ENCODE data around the gene YIF1A.
"Not testable (repeated sequence)": the region's sequence is repeated elsewhere in the genome, so short reads cannot be mapped to it uniquely, and the experiment has no call there.

The YIF1A gene

GRCh38 chr11:66312549-66313320, 23.8 kb upstream of the YIF1A start:
- Histone ChIP-seq H4K20me1 (ENCODE audit: insufficient read depth, low read length) (0 out of 2 replicates have a peak, but pooled peaks cover 2% of the 10 kb centered on the region), H3K27ac (ENCODE audit: low read length) (peak overlapping the region; percentile 84), H3K4me3 (ENCODE audit: low read depth in 1 of 2, low read length in 2 of 2) (peak overlapping the region; percentile 25 to 66; a peak in 3 of 4 replicates), H3K27me3 (ENCODE audit: insufficient read depth, low read length, poor library complexity) (no peaks in the 10 kb centered on the region), H3K4me2 (ENCODE audit: insufficient read depth, low read length) (peak overlapping the region; percentile 89), H3K4me1 (ENCODE audit: insufficient read depth, low read length) (peaks cover 41% of the 10 kb centered on the region), H3K9me3 (ENCODE audit: insufficient read depth, low read length, severe bottlenecking) (no peaks in the 10 kb centered on the region), H3K36me3 (ENCODE audit: insufficient read depth, low read length) (no peaks in the 10 kb centered on the region), H3K9ac (ENCODE audit: low read depth, low read length) (peak overlapping the region; percentile 55), H3K79me2 (ENCODE audit: insufficient read depth, low read length) (no peaks in the 10 kb centered on the region), H2AFZ (ENCODE audit: low read depth, low read length) (peak overlapping the region; percentile 91)
- DNase-seq, result peak; percentile 99
- peak; percentile 85 for ATAC-seq (ENCODE audit: insufficient read depth, low read depth)
- TF ChIP-seq EZH2 (IDR thresholded peaks at IDR 0.05; ENCODE audit: borderline replicate concordance, low read depth, low read length, severe bottlenecking), result no peak
- TF ChIP-seq, protein P1, sequence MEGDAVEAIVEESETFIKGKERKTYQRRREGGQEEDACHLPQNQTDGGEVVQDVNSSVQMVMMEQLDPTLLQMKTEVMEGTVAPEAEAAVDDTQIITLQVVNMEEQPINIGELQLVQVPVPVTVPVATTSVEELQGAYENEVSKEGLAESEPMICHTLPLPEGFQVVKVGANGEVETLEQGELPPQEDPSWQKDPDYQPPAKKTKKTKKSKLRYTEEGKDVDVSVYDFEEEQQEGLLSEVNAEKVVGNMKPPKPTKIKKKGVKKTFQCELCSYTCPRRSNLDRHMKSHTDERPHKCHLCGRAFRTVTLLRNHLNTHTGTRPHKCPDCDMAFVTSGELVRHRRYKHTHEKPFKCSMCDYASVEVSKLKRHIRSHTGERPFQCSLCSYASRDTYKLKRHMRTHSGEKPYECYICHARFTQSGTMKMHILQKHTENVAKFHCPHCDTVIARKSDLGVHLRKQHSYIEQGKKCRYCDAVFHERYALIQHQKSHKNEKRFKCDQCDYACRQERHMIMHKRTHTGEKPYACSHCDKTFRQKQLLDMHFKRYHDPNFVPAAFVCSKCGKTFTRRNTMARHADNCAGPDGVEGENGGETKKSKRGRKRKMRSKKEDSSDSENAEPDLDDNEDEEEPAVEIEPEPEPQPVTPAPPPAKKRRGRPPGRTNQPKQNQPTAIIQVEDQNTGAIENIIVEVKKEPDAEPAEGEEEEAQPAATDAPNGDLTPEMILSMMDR (IDR thresholded peaks at IDR 0.05; ENCODE audit: borderline replicate concordance, extremely low read depth, low read length, poor library complexity, severe bottlenecking), result no peak

DNA sequence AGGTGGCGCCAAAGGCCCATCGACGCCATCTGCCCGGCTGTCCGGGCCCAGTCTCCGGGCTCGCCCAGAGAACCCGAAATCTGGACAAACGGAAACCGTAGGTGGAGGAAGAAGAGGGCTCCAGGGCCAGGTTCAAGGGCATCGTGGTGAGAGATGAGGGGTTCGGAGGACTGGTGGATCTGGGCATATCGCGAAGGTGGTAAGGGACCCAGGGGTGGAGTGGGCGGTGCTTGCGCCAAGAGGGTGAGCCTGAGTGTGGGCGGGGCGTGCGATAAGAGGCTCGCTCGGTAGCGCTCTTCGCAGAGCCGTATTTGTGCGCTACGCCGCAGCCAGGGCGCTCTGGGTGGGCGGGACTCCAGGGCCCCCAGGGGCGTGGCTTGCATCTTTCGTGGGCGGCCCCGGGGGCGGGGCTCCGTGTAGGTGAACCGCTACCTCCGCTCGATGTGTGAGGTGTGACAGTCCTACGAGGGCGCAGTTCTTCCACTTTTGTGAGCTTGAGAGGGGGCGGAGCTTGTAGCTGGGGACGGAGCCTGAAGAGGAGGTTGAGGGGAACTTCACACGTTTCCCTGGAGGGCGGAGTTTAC, 23.1 kb upstream of the YIF1A start:
- H3K36me3 ChIP-seq (ENCODE audit: insufficient read depth, low read length), result no peaks in the 10 kb centered on the region
- H3K27me3 ChIP-seq (ENCODE audit: insufficient read depth, low read length, poor library complexity), result no peaks in the 10 kb centered on the region
- ATAC-seq (ENCODE audit: insufficient read depth, low read depth) (peak; percentile 80), DNase-seq (peak; percentile 92)
- peak overlapping the region; percentile 55 for H3K9ac ChIP-seq (ENCODE audit: low read depth, low read length)
- H2AFZ ChIP-seq (ENCODE audit: low read depth, low read length), result peak overlapping the region; percentile 91
- no peaks in the 10 kb centered on the region for H3K9me3 ChIP-seq (ENCODE audit: insufficient read depth, low read length, severe bottlenecking)
- TF ChIP-seq, protein P1 (IDR thresholded peaks at IDR 0.05; ENCODE audit: borderline replicate concordance, extremely low read depth, low read length, poor library complexity, severe bottlenecking), result no peak
- no peak for TF ChIP-seq EZH2 (IDR thresholded peaks at IDR 0.05; ENCODE audit: borderline replicate concordance, low read depth, low read length, severe bottlenecking)
- peaks cover 34% of the 10 kb centered on the region for H3K4me1 ChIP-seq (ENCODE audit: insufficient read depth, low read length)
- no peaks in the 10 kb centered on the region for H3K79me2 ChIP-seq (ENCODE audit: insufficient read depth, low read length)
- H4K20me1 ChIP-seq (ENCODE audit: insufficient read depth, low read length), result no peaks in the 10 kb centered on the region
- H3K27ac ChIP-seq (ENCODE audit: low read length), result peak overlapping the region; percentile 84
- H3K4me3 ChIP-seq (ENCODE audit: low read depth in 1 of 2, low read length in 2 of 2), result peak overlapping the region; percentile 25 to 66; a peak in 3 of 4 replicates
- peak overlapping the region; percentile 76 for H3K4me2 ChIP-seq (ENCODE audit: insufficient read depth, low read length)

GRCh38 chr11:66311470-66311964, 22.6 kb upstream of the YIF1A start:
- H3K4me2 ChIP-seq (ENCODE audit: insufficient read depth, low read length), result peak overlapping the region; percentile 76
- H3K9ac ChIP-seq (ENCODE audit: low read depth, low read length), result peak overlapping the region; percentile 55
- H4K20me1 ChIP-seq (ENCODE audit: insufficient read depth, low read length), result no peaks in the 10 kb centered on the region
- TF ChIP-seq EZH2 (IDR thresholded peaks at IDR 0.05; ENCODE audit: borderline replicate concordance, low read depth, low read length, severe bottlenecking), result no peak
- TF ChIP-seq, protein P1 (IDR thresholded peaks at IDR 0.05; ENCODE audit: borderline replicate concordance, extremely low read depth, low read length, poor library complexity, severe bottlenecking), result peak; percentile 86
- H3K4me3 ChIP-seq (ENCODE audit: low read depth in 1 of 2, low read length in 2 of 2), result peak overlapping the region in 1 of 2 experiments; percentile 66; a peak in 3 of 4 replicates
- H3K27me3 ChIP-seq (ENCODE audit: insufficient read depth, low read length, poor library complexity), result no peaks in the 10 kb centered on the region
- DNase-seq, result no peak
- no peaks in the 10 kb centered on the region for H3K36me3 ChIP-seq (ENCODE audit: insufficient read depth, low read length)
- ATAC-seq (ENCODE audit: insufficient read depth, low read depth), result peak; percentile 48; the same call in 2 of the 3 replicates
- no peaks in the 10 kb centered on the region for H3K79me2 ChIP-seq (ENCODE audit: insufficient read depth, low read length)
- peak overlapping the region; percentile 91 for H2AFZ ChIP-seq (ENCODE audit: low read depth, low read length)
- H3K9me3 ChIP-seq (ENCODE audit: insufficient read depth, low read length, severe bottlenecking), result no peaks in the 10 kb centered on the region
- peaks cover 29% of the 10 kb centered on the region for H3K4me1 ChIP-seq (ENCODE audit: insufficient read depth, low read length)
- no peak overlapping the region for H3K27ac ChIP-seq (ENCODE audit: low read length)

GRCh38 chr11:66310803-66311440, 22.0 kb upstream of the YIF1A start:
- not testable (repeated sequence) for DNase-seq; H3K4me2 ChIP-seq (ENCODE audit: insufficient read depth, low read length); ATAC-seq (ENCODE audit: insufficient read depth, low read depth); H3K9me3 ChIP-seq (ENCODE audit: insufficient read depth, low read length, severe bottlenecking); H3K36me3 ChIP-seq (ENCODE audit: insufficient read depth, low read length); H3K9ac ChIP-seq (ENCODE audit: low read depth, low read length); H3K27ac ChIP-seq (ENCODE audit: low read length); H3K27me3 ChIP-seq (ENCODE audit: insufficient read depth, low read length, poor library complexity); H3K79me2 ChIP-seq (ENCODE audit: insufficient read depth, low read length); H2AFZ ChIP-seq (ENCODE audit: low read depth, low read length); H3K4me3 ChIP-seq (ENCODE audit: low read depth in 1 of 2, low read length in 2 of 2); H4K20me1 ChIP-seq (ENCODE audit: insufficient read depth, low read length)
- H3K4me1 ChIP-seq (ENCODE audit: insufficient read depth, low read length), result peaks cover 23% of the 10 kb centered on the region

Measured in DND-41 (cell line).